Heart left ventricle (tissue), 16 donors: Measurements from ENCODE around the gene KCNIP3. TPM values are rescaled to one million over a fixed set of nuclear protein-coding genes. Genes with fewer than 3 reads are reported as not detected.
"Not testable (repeated sequence)": the region's sequence is repeated elsewhere in the genome, so short reads cannot be mapped to it uniquely, and the experiment has no call there.

Source experiments
- ATAC-seq, 4 donors: fragments of 200-7000 bp; cut with Tn5 transposase; one replicate each; pipeline ENCODE4 v1.9.1; 2020 to 2022; ENCODE audit warnings: moderate library complexity in 4 of 4, mild to moderate bottlenecking in 3 of 4, moderate number of reproducible peaks in 1 of 4
- DNase-seq, 5 donors: peaks; one replicate each; pipeline ENCODE4 v3.0.0-alpha.2; 2020
- H3K27ac ChIP-seq, 12 donors: fragments of 200-600 bp; sonication (generic) in 4 of 12; one replicate each; pipeline versions ENCODE4 v1.5.0 to v1.8.0; 2016 to 2022; ENCODE audit warnings: mild to moderate bottlenecking in 2 of 12
- H3K27me3 ChIP-seq, 9 donors: fragments of 200-600 bp; sonication (generic) in 2 of 9; one replicate each; pipeline versions ENCODE4 v1.5.1 to v1.8.0; 2016 to 2022; ENCODE audit warnings: mild to moderate bottlenecking in 3 of 9
- H3K36me3 ChIP-seq, 9 donors: fragments of 200-600 bp; sonication (generic) in 2 of 9; one replicate each; pipeline versions ENCODE4 v1.5.0 to v1.8.0; 2018 to 2022; ENCODE audit warnings: mild to moderate bottlenecking in 2 of 9
- H3K4me1 ChIP-seq, 12 donors: fragments of 200-600 bp; sonication (generic) in 4 of 12; one replicate each; pipeline versions ENCODE4 v1.5.0 to v1.8.0; 2016 to 2022; ENCODE audit warnings: mild to moderate bottlenecking in 3 of 12
- H3K4me3 ChIP-seq, 12 donors: fragments of 200-600 bp; sonication (generic) in 4 of 12; one replicate each; pipeline versions ENCODE4 v1.5.0 to v1.8.0; 2017 to 2022; ENCODE audit warnings: mild to moderate bottlenecking in 9 of 12, moderate library complexity in 4 of 12
- H3K9me3 ChIP-seq, 12 donors: fragments of 200-600 bp; sonication (generic) in 4 of 12; one replicate each; pipeline versions ENCODE4 v1.5.0 to v1.8.0; 2016 to 2022; ENCODE audit warnings: mild to moderate bottlenecking in 1 of 12
- POLR2A ChIP-seq, 2 donors: fragments of 450-650 bp; IDR thresholded peaks; one replicate each; pipeline ENCODE4 v1.6.1; 2017; ENCODE audit warnings: antibody characterized with exemption in 2 of 2, mild to moderate bottlenecking in 2 of 2, moderate library complexity in 2 of 2
- WGBS, 4 donors: extraction: QIAGEN DNeasy Blood & Tissue Kit in 2 of 4; methylation state at CpG; one replicate each; pipeline versions ENCODE4 v1.1.5 to v1.1.7; 2013 to 2018; 5-methylcytosine and 5-hydroxymethylcytosine counted together
- intact Hi-C, 10 donors: fragments of 100-400 bp; cut with DNase I; formaldehyde crosslinking; loops; one replicate each; pipeline versions ENCODE4 v1.11.1 to v1.14.2; 2022
- polyA plus RNA-seq, 2 donors: library from polyadenylated mRNA; stranded (reverse); fragments of 200-250 nt; gene quantifications; one replicate each; pipeline ENCODE4 v1.2.3, GENCODE V29; 2013
- total RNA-seq, 9 donors: library from RNA; depleted of rRNA in 2 of 9; stranded (reverse); fragments of >200 nt in 2 of 9; fragmentation: NEBNext Ultra II Directional in 3 of 9; extraction: Animal tissue kit (Norgen Biotek cat#: 25700) in 3 of 9; gene quantifications; one replicate each; pipeline versions ENCODE4 v1.1.0 to v1.2.4, GENCODE V29; 2016 to 2023
- TF ChIP-seq, protein P1 (sequence below), 12 donors: fragments of 200-600 bp; sonication (generic) in 4 of 12; IDR thresholded peaks; one replicate each; pipeline versions ENCODE4 v1.5.0 to v1.8.0; 2018 to 2022; ENCODE audit warnings: antibody characterized with exemption in 12 of 12, mild to moderate bottlenecking in 5 of 12
- donor health status: ischemic (EF 13 %, LVEDD 7.1; RV severe dilation, severe dysfunction).
- donor health status: healthy with polysubstance abuse.
- donor health status: DM: no; HTN: yes; CAD: no.
- donor health status: DM: no; HTN: no; CAD: no.
- donor health status: ischemic (EF 25% LVEDD 6.9; RV normal size, moderate dysfunction).
- donor health status: ischemic (EF 25% LVEDD 5.7; RV mildly dilated, moderate dysfunction).
- donor health status: healthy.
- donor health status: DM: yes; HTN: yes; CAD: no.
- donor health status: ischemic (EF 35%, LVEDD 5.7; RV mildly dilated, moderate dysfunction).
- donor health status: nonischemic (EF 11% LVEDD 7.7; RV severe dilation, severe dysfunction).
- donor health status: DM: yes; HTN: yes; CAD: no.
- donor health status: PGD.
- donor health status: ischemic (EF 29% LVEDD 5.4; RV normal size, mild dysfunction).
- donor health status: nonischemic (EF 23%, LVEDD 6.1; RV moderate dilation, normal function).

KCNIP3 gene
- total and polyA plus RNA-seq, 11 donors, result 2.7 to 8.3 (median 4.0) TPM

DNA sequence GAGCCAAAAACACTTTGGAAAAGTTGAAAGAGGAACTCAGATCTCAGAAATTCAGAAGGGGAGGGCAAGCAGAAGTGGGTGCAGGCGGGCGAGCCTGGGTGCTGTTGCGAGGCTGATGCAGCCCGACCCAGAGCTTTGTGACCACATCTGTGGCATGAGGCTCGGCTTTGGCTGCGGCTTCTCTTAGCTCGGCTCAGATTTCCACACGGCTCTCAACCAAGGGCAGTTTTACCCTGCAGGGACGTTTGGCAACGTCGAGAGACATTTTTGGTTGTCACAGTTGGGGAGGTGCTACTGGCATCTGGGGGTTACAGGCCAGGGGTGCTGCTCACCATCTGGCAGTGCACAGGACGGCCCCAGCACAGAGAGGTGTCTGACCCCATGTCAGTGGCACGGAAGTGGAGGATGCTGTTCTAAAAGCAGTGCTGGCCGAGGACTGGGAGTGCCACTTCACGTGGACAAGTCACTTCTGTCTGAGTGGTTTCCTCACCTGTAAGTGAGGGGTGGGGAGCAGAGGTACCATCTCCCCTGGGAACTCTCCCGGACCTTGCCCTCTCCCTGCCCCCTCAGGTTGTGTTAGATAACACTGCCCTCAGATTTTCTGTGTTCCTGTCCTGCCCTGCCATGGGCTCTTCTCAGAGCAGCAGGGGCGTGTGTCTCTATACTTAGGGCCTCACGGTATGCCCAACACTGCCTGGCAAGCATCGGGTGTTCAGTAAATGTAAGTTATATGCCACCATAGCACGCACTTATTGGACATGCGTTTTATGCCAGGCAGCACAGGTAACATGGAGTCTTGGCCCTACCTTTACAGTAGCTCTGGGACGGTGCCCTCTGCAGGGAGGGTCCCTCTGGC is 56.7 kb downstream of the KCNIP3 start:
- TF ChIP-seq, protein P1, sequence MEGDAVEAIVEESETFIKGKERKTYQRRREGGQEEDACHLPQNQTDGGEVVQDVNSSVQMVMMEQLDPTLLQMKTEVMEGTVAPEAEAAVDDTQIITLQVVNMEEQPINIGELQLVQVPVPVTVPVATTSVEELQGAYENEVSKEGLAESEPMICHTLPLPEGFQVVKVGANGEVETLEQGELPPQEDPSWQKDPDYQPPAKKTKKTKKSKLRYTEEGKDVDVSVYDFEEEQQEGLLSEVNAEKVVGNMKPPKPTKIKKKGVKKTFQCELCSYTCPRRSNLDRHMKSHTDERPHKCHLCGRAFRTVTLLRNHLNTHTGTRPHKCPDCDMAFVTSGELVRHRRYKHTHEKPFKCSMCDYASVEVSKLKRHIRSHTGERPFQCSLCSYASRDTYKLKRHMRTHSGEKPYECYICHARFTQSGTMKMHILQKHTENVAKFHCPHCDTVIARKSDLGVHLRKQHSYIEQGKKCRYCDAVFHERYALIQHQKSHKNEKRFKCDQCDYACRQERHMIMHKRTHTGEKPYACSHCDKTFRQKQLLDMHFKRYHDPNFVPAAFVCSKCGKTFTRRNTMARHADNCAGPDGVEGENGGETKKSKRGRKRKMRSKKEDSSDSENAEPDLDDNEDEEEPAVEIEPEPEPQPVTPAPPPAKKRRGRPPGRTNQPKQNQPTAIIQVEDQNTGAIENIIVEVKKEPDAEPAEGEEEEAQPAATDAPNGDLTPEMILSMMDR (IDR thresholded peaks at IDR 0.05), result no peak
- TF ChIP-seq POLR2A (IDR thresholded peaks at IDR 0.05), result no peak
- H3K27me3 ChIP-seq, result no peaks in the 10 kb centered on the region
- H3K4me1 ChIP-seq, result peaks cover 0 to 4% (median 0%) of the 10 kb centered on the region in 12 donors
- H3K27ac ChIP-seq, result no peak overlapping the region
- H3K36me3 ChIP-seq, result no peaks in the 10 kb centered on the region
- DNase-seq, result peak in 2 of 5 donors; percentile 1 to 3
- peaks cover 0 to 5% (median 0%) of the 10 kb centered on the region in 12 donors for H3K9me3 ChIP-seq
- WGBS, 4 donors, result 82 to 87% (median 83%) methylated on average over 22 of the region's 22 CpGs
- intact Hi-C loops, result no loop called here
- ATAC-seq, result no peak
- H3K4me3 ChIP-seq, result no peak overlapping the region

GRCh38 chr2:95354469-95354901 is 57.3 kb downstream of the KCNIP3 start:
- no peak overlapping the region for H3K4me3 ChIP-seq
- no peak overlapping the region for H3K27ac ChIP-seq
- H3K27me3 ChIP-seq, result no peaks in the 10 kb centered on the region
- peaks cover 0 to 5% (median 0%) of the 10 kb centered on the region in 12 donors for H3K9me3 ChIP-seq
- peaks cover 0 to 8% (median 0%) of the 10 kb centered on the region in 12 donors for H3K4me1 ChIP-seq
- H3K36me3 ChIP-seq, result no peaks in the 10 kb centered on the region
- intact Hi-C loops, result no loop called here
- 90 to 94% (median 91%) methylated on average over 5 of the region's 5 CpGs for WGBS, 4 donors
- TF ChIP-seq POLR2A (IDR thresholded peaks at IDR 0.05), result no peak
- TF ChIP-seq, protein P1 (IDR thresholded peaks at IDR 0.05), result no peak
- DNase-seq (peak in 1 of 5 donors; percentile 3), ATAC-seq (no peak)

- no peak overlapping the region for H3K27ac ChIP-seq
- no peak overlapping the region for H3K4me3 ChIP-seq
- no peaks in the 10 kb centered on the region for H3K27me3 ChIP-seq
- peaks cover 0 to 10% (median 0%) of the 10 kb centered on the region in 12 donors for H3K4me1 ChIP-seq
- peaks cover 0 to 5% (median 0%) of the 10 kb centered on the region in 12 donors for H3K9me3 ChIP-seq
- ATAC-seq, result no peak
- no peaks in the 10 kb centered on the region for H3K36me3 ChIP-seq
- WGBS, 4 donors, result 85 to 89% (median 89%) methylated on average over 8 of the region's 8 CpGs
- intact Hi-C loops, result no loop called here
- no peak for TF ChIP-seq POLR2A (IDR thresholded peaks at IDR 0.05)
- TF ChIP-seq, protein P1 (IDR thresholded peaks at IDR 0.05), result no peak
- peak in 2 of 5 donors; percentile 2 to 6 for DNase-seq
Measured at GRCh38 chr2:95354925-95355324, 57.8 kb downstream of the KCNIP3 start.

DNA sequence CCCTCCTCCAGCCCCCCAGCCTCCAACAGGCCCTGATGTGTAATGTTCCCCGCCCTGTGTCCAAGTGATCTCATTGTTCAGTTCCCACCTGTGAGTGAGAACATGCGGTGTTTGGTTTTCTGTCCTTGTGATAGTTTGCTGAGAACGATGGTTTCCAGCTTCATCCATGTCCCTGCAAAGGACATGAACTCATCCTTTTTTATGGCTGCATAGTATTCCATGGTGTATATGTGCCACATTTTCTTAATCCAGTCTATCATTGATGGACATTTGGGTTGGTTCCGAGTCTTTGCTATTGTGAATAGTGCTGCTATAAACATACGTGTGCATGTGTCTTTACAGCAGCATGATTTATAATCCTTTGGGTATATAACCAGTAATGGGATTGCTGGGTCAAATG is 58.3 kb downstream of the KCNIP3 start:
- H3K27me3 ChIP-seq, H3K27ac ChIP-seq, H3K9me3 ChIP-seq, DNase-seq, intact Hi-C loops, H3K36me3 ChIP-seq, H3K4me3 ChIP-seq, ATAC-seq: not testable (repeated sequence)
- H3K4me1 ChIP-seq, result peaks cover 0 to 13% (median 0%) of the 10 kb centered on the region in 12 donors
- 93 to 97% (median 95%) methylated on average over 4 to 5 of the region's 5 CpGs for WGBS, 4 donors
